ENCODE measurements around the gene ABCB8. TPM values are rescaled to one million over a fixed set of nuclear protein-coding genes. Genes with fewer than 3 reads are reported as not detected.

The ABCB8 gene
- total RNA-seq, 8 experiments from 2014 or later: 13.5 to 38.1 (median 27.0) TPM

Other genes with a start within 250 kb of the ABCB8 start
- 100 to 1,000 TPM in 1 of 8 experiments, 10 to 100 TPM in 5, 1 to 10 TPM in 1, under 1 TPM in 1; 0.49 to 134 (median 29.1) TPM for gene TMEM176B, start 228.1 kb upstream of the ABCB8 start, total RNA-seq
- 100 to 1,000 TPM in 1 of 8 experiments, 10 to 100 TPM in 5, 1 to 10 TPM in 1, under 1 TPM in 1; 0.42 to 179 (median 25.6) TPM for gene TMEM176A, start 227.7 kb upstream of the ABCB8 start, total RNA-seq
- under 1 TPM in 5 of 8 experiments, not detected in 3; 0.09 to 0.47 (median 0.33) TPM for gene AOC1, start 175.9 kb upstream of the ABCB8 start, total RNA-seq
- 10 to 100 TPM in 5 of 8 experiments, under 1 TPM in 3; 0.38 to 38.5 (median 20.9) TPM for gene KCNH2, start 50.1 kb upstream of the ABCB8 start, total RNA-seq
- 1 to 10 TPM in 6 of 8 experiments, under 1 TPM in 2; 0.33 to 4.0 (median 1.7) TPM for gene NOS3, start 37.4 kb upstream of the ABCB8 start, total RNA-seq
- gene ATG9B, start 4.0 kb upstream of the ABCB8 start, total RNA-seq: 1 to 10 TPM in 7 of 8 experiments, under 1 TPM in 1; 0.36 to 6.7 (median 2.2) TPM
- gene ASIC3, start 20.1 kb downstream of the ABCB8 start, total RNA-seq: 1 to 10 TPM in 7 of 8 experiments, under 1 TPM in 1; 0.76 to 5.0 (median 2.5) TPM
- gene CDK5, start 29.4 kb downstream of the ABCB8 start, total RNA-seq: 10 to 100 TPM; 18.7 to 28.6 (median 22.3) TPM
- 100 to 1,000 TPM in 3 of 8 experiments, 10 to 100 TPM in 5; 17.1 to 165 (median 45.8) TPM for gene SLC4A2, start 31.1 kb downstream of the ABCB8 start, total RNA-seq
- 10 to 100 TPM; 33.5 to 79.4 (median 59.9) TPM for gene FASTK, start 52.4 kb downstream of the ABCB8 start, total RNA-seq
- gene TMUB1, start 55.0 kb downstream of the ABCB8 start, total RNA-seq: 10 to 100 TPM; 18.2 to 33.3 (median 30.6) TPM
- 10 to 100 TPM; 34.1 to 84.7 (median 57.2) TPM for gene AGAP3, start 58.0 kb downstream of the ABCB8 start, total RNA-seq
- 1 to 10 TPM in 2 of 8 experiments, under 1 TPM in 3, not detected in 3; 0.22 to 1.5 (median 0.78) TPM for gene GBX1, start 139.2 kb downstream of the ABCB8 start, total RNA-seq
- under 1 TPM in 2 of 8 experiments, not detected in 6; 0.33 to 0.56 TPM for gene ASB10, start 158.8 kb downstream of the ABCB8 start, total RNA-seq
- under 1 TPM in 1 of 8 experiments, not detected in 7; 0.96 TPM for gene H2BK1, start 182.0 kb downstream of the ABCB8 start, total RNA-seq
- 10 to 100 TPM; 22.1 to 77.3 (median 43.9) TPM for gene ABCF2, start 198.8 kb downstream of the ABCB8 start, total RNA-seq
- 10 to 100 TPM; 11.3 to 57.9 (median 30.9) TPM for gene CHPF2, start 204.0 kb downstream of the ABCB8 start, total RNA-seq
- 10 to 100 TPM; 12.8 to 88.7 (median 35.0) TPM for gene SMARCD3, start 220.2 kb downstream of the ABCB8 start, total RNA-seq

Data from motor neuron (in vitro differentiated cells).